NCI-H1694 treated with DMSO at 0.1 percent for 48 hours (cell line): ENCODE data around the gene RIN3.
A peak's percentile ranks its signal among the peaks of the same experiment; 100 is the strongest.
"Not testable (repeated sequence)": the region's sequence is repeated elsewhere in the genome, so short reads cannot be mapped to it uniquely, and the experiment has no call there.

Experiments used
- DNase-seq: peaks from one replicate; lab custom pipeline; 2025; lab: John Stamatoyannopoulos, UW

The RIN3 gene

DNA sequence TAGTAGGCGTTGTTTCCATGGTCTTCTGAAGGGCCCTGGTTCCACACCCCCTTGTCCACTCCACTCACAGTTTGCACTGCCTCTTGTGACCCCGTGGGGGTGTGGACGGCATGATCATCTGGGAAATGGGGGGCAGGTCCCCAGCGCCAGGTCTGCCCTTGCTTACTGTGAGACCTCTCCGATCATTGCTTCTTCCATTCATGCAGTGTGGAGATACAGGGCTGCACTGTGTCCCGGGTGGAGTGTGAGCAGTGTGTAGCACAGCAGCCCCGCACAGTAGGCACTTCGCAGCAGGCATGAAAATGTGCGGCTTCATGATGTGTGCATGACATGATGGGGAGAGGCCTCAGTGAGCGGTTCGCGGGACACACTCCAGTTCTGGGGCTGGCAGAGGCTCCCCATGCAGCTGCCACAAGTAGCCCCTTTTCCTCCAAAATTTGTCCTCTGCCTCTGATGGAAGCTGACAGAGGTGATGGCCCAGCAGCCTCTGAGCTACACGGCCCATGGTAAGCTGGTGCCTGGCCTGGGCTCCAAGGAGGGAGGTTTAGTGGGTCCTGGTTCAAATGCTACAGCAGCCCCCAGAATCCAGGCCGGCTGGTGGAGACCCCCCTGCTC, 15.0 kb downstream of the RIN3 start:
- no peak for DNase-seq

DNA sequence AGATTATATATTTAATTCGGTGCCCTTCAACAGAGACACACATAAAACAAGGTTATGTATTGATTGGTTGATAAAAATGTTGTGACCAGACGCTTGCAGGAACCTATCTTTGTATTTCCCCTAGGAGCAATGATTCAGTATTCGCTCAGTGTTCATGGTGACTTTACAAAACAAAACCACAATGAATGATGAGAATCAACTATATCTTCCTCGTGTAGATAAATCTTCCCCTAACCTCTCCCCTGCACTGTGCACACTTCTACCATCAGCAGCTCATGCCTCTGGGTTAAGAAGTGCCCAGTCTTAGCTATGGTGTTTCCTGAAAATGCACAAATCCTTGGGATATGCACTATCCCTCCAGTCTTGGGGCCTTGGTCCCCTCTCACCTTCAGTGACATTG, 16.3 kb downstream of the RIN3 start:
- DNase-seq: no peak

DNA sequence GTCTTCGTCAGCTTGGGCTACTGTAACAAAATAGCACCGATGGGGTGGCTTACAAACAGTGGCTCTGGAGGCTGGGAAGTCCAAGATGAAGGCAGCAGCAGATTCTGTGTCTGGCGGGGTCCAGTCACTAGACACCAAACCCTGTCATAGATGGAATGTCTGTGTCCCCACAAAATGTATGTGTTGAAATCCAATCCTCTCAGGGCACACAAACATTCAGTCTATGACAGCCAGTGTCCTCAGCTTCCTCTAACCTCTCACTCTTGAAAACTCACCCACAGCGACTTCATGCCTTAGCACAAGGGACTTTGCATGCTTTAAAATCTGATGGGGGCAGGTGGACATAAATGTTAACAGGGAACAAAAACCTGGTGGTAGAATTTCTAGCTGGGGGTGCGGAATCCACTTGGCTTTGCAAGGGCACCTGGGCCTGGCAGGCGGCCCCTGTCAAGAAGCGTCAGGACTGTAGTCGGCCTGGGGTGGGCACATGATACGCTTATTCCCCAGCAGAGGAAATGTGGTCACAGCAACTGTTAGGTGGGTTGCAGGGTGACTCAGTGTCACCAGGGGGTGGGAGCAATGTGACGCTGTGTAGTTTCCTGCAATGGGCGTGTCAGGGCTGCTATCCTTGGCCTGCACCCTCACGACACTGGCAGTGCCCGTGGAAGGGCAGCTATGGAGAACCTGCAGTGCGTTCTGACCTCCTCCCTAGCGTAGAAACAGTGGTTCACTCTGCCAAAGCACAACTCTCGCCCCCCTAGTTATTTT, 17.7 kb downstream of the RIN3 start:
- no peak for DNase-seq

DNA sequence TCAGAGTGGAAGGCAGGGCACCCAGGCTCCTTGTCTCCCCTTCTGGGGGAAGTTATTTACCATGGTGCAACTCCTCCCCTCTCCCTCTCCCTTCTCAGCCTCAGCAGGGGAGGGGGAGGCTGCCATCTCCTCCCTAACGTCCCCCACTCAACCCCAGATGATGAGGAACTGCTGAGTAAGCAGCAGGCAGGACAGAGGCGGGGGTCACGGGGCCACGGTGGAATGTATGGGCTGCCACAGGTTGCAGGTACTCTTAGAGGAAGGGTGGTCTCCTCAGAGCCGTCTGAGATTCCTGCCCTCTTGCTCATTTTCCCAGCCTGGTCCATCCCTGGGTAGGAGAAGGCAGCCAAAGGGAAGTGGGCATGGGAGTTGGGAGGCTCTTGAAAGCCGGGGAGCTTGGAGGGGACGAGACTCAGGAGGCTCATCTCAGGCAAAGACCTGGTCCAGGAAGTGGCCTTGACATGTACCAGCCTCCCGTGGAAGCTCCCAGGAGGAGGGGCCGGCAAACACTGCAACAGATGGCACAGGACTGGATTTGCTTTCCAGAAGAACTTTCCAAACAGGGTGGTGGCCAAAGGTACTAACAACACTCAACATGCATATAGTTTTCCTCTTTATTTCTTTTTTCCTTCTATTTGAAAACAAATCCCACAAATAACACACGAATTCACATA, 19.0 kb downstream of the RIN3 start:
- peak; percentile 49 for DNase-seq

DNA sequence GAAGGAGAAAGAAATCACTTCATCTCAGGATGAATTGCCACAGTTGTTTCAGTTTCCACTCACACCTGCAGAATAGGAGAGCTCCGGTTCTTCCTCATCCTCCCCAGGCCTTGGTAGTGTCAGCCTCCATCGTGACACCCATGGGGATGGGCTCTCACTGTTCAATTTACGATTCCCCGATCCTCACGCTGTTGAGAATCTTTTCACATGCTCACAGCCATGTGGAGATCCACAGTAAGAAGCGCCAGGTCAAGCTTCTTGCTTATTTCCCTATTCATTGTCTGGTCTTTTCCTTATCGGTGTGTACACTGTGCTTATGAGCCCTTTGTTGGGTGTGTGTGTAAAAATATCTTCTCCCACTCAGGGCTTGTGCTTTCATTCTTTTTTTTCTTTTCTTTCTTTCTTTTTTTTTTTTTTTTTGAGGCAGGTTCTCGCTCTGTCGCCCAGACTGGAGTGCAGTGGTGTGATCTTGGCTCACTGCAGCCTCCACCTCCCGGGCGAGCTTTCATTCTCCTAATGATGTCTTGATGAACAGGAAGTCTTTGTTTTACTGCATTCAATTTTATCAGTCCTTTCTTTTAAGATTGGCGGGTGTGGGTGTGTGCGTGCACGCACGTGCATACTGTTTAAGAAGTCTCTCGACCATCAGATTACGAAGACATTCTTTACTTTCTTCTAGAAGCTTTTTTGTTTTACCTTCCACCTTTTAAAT, 21.5 kb downstream of the RIN3 start:
- no peak for DNase-seq

DNA sequence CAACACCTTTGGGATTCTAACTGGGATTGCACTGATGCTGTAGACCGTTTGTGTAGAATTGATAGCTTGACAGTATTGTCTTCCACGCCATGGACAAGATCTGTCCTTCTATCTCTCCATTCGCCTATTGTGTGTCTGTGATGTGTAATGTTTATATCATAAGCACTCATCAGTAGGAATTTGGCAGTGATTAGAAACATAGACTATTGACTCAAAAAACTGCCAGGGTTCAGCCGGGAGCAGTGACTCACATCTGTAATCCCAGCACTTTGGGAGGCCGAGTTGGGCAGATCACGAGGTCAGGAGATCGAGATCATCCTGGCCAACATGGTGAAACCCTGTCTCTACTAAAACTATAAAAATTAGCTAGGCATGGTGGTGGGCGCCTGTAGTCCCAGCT, 22.6 kb downstream of the RIN3 start:
- DNase-seq: not testable (repeated sequence)

DNA sequence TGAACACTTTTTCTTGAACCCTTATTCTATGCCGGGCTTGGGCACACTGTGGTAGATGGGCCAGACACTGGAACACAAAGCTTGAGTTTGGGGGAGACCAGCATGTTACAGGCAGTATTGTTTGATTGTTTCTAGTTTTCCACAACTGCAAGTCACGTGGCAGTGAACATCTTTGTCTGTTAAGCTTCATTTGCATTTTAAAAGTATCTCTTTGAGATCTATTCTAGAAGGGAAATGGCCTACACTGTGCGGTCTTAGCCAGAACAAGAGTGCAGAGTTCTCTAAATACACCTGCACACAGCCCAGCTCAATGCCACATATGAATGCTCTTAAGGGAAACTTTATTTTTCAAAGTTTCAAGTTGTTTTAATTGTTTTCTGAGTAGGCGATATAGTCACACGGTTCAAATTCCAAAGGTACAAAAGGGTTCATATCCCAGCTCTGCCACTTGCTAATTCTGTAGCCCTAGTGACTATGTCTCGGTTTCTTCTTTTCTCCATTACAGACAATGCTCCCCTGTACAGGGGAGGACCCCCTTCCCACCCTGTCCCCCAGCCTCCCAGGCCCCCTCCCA, 24.9 kb downstream of the RIN3 start:
- no peak for DNase-seq

DNA sequence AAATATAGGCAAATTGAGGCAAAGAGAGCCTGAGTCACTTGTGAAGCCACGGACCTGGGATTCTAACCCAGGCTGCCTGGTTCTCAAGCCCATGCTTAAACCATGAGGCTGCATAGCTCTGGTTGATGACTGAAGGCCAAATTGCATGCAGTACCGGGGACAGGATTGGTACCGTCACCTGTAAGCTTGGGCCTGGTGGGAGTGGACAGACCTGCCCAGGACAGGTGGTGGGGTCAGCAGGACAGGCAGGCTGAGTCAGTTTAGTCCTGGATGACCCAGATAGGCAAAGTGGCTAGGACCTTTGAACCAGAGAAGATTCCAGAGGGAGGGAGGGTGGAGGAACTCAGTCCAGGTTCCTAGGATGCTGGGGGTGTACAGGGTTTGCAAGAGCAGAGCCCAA, 25.8 kb downstream of the RIN3 start:
- no peak for DNase-seq

DNA sequence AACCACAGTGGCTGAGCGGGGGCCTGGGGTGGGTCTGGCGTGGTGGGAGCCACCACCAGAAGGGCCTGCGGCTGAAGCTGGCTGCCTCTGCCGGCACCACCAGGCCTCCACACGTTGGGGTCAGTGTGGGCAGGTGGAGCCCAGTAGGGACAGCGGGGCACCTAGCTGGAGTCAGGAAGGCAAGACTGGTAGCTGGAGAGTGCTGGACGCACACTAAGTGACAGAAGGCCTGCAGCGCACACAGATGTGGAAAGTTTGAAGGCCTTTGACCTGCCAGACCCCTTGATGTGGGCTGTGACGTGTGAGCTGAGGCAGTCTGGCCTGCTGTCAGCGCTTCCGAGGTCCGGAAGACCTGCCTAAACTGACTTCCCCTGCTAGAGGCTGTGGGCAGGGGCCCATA, 26.3 kb downstream of the RIN3 start:
- no peak for DNase-seq

DNA sequence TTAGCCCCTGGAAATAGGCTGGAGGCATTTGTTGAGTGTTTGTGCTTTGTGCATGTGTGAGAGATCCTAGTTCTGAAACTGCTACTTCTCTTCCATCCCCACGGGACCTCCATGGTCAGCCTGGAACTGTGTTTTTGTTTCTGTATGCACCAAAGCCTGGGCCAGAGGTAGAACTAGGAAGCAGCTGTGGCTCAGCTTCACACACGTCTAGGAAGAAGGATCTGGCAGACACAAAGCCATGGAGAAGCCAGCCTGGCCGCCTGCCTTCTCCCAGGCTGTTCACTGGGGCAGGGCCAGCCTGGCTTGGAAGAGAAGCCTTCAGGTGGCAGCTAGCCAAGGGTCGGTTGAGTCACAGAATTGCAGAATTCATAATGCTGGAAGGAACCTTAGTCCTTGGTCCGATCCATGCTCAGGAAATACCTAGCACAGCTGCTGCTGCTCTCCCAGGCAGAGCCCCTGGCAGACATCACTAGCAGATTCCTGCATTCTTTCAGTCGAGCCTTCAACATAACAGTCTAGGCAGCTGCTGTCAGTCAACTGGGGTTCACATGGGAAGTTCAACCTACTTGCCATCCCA, 27.0 kb downstream of the RIN3 start:
- no peak for DNase-seq

DNA sequence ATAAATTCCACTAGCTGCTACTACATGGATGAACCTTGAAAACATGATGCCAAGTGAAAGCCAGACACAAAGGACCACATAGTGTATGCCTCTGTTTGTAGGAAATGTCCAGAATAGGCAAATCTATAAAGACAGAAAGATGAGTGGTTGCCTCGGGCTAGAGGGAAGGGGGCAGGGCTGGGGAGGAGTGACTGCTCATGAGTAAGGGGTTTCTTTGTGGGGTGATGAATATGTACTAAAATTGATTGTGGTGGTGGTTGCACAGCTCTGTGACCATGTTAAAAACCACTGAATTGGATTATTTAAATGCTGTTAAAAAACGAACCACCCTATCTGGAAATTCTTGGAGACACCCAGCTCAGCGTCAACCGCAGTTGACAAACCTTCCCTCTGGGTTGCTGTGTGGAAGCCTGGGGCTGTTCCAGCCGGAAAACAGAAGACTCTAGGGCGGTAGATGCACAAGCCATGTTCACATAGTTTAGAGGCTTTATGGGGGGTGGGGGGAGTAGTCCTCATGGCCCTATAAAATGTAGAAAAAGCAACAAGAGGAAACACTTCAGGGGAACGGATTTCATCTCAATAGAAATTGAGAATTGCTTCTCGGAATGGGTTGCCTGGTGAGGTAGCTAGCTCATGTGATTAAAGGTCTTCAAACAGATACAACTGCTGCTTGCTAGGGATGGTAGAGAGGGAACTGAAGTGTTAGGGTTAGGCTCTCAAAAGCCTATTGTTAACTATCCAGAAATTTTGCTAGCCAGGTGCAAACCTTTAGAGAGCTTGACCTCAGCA, 29.4 kb downstream of the RIN3 start:
- DNase-seq: no peak

DNA sequence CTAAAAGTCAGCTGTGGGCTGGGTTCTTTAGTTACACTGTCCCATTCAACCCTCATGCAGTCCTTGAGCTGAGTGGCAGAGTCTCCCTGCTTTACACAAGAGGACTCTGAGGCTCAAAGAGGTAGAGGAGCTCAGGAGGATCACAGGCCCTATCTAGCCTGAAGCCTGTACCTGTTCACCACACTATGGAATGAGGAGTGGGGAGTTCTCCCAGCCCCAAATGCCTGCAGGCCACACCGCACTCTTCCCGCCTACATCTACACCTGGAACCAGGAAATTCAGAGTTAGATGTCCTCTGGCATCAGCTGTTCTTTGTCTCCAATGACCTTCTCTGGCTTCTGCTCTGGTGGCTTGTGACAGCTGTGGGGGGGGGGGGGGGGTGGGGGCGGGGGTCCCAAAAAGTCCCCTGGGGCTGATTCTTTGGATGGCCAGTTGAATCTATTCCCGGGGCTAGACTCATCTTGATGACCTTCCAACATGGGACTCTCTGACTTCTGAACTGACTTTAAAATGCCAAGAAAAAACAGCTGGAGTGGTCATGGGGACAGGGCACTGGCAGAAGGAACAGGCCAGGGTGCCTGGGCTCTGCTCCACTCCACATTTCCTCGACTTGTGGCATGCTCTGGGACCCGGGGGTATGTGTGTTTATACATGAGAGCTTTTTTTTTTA, 30.6 kb downstream of the RIN3 start:
- no peak for DNase-seq

DNA sequence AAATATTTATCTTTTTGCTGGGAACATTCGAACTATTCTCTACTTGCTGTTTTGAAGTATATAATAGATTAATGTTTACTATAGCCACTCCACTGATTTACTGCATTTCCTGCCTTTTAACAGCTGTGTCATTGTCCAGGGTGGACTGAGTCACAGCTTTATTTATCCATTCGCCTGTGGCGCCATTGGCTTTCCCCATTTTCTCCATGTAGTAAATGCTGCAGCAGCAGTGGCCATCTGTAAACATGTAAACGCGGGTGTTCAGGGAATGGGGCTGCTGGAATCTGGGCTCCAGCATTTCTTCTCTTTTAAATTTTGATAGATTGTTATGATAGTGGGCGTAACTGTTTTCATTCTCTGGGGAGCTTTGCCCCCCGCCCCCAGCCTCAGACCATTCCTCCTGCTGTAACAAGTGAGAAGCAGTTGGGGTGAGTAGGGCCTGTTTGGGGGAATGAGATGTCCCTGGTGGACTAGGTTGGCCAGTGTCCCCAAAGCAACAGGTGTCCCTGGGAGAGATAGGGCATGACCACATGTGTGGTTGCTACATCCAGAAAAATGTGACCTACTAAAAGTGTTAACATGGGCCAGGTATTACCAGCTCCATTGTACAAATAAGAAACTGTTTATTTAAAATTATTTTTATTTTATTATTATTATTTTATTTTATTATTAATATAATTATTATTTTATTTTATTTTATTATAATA, 32.9 kb downstream of the RIN3 start:
- no peak for DNase-seq

DNA sequence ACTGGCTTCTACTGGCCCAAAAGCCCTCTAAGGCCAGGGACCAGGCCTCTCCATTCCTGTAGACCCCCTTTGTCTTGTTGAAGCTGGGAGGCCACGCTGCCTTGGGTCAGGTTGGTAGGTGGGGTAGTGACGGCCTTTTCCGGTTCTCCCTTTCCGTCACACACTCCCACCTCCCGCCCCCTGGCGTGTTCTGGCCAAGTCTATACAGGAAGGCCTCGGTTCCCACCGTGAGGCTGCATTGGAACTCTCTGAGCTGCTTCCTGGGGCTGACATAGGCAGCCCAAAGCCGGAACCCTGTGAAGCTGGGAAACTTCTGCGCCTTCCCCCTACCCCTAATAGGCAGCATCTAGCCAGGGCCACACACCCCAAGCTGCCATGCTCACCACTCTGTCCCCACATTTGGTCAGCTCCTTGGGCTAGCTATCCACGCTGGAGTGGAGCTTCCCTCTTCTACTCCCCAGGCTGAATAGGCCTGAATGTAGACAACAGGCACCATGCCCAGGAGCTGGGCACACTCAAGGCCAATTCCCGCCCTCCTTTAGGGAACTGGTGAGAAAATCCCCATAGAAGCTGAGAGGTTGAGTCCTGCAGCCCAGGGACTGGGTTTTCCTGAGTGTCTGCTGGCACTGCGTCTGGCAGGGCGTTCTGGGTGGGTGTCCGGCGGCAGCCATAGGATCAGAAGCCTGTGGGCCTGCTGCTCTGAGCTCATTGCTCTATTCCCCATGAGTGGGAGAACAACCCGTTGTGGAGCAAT, 35.7 kb downstream of the RIN3 start:
- no peak for DNase-seq

DNA sequence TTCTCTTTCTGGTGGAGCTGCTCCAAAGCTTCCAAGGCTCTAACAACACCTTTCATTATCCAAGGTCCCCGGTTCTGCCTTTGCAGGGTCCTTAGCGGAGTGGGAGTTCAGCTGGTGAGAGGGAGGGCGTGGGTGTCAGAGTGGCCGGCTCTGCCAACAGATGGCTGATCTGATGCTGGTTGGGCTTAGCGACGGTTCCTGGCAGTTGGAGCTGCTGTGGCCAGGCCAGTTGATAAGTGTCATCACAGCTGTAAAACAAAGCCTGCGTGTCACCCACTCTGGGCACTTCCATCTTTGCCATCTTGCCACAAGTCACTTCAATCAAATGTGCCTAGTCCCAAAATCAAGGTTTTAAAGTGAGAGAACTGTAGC, 36.3 kb downstream of the RIN3 start:
- DNase-seq: no peak

DNA sequence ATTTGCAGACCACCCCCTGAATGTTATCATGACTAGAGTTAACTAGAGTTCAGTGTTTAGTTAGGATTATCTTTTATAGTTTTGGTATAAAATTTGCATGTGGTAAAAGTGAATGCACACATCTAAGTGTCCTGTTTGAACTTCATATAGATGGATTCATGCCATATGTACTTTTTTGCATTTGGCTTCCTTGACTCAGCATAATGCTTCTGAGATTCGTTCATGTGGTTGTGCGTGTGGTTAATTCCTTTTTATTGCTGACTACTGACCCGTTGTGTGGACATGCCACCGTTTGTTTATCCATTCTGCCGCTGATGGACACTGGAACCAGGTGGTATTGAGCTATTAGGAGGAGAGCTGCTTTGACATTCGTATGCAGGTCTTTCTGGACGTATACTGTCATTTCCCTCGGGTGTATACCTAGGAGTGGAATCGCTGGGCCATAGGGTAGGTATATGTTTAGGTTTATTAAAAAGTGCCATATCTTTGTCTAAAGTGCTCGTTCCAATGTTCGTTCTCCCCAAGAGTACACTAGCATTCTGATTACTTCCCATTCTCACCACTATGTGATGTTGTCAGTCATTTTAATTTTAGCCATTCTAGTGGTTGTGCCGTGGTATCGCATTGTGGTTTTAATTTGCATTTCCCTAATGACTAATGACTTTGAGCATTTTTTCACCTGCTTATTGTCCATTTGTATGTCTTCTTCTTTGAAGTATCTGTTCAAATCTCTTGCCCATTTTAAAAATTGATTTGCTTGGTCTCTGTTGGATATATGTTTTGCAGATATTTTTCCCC, 37.7 kb downstream of the RIN3 start:
- DNase-seq: no peak

DNA sequence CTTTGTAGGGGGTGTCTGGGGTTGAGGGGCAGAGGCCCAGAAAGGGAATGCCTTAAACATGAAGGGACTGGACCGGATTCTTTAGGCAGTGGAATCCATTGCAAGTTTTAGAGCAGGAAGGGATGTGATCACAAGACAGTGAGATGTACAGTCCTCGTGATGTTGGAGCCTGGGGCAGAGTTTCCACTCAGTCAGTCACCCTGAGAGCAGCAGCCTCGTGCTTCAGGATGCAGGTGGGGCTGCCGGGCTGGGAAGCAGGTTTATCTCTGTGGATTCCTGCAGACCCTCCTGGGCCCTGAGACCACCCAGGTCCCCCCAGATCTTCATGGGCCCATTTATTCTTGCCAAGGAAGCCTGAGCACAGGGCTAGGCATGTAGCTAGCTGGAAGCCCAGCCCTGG, 38.5 kb downstream of the RIN3 start:
- DNase-seq: no peak

DNA sequence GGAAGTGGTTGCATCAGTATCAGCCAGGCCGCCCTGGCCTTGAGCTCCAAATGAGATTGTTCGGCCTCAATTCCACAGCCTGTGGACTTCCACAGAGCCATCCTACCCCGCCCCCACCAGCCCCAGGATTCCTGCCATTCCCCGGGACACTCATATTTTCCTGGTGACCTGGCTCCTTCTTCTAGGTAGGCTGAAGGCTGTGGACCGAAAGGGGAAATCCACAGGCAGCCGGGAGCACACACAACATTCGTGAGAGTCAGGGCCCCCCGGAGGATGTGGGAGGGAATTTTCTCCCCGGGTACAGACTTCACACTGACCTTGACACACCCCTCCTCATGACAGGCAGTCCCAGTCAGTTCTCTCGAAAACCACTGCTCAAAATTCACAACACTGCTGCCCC, 39.9 kb downstream of the RIN3 start:
- DNase-seq: no peak
